ENCODE measurements around the gene NR2F1-AS1.

NR2F1-AS1 gene
- total RNA-seq = 0 to 0.08 (median 0) reads per million in 4 donors

DNA sequence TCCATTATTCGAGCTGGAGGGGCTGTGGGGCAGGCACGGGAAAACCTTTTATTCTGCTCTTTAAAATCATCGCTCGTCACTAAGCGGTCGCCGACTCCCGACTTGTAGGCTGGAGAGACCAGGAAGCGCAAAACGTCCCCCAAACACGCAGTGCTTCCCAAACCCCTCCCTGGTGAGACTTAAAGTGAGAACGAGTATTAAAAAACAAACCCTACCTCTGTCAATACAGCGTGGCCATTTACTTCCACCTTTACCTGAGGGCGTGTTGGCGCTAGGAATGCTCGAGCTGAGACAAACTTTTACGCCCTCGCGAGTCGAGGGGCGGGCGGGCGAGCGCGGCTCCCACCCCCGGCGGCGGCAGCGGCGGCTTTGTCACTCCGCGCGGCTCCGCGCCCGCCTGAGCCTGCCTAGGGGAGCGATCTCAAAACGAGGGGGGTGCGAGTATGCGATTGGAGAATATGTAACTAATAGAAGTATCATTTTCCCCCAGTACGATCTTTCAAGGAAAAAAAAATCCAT is at the start of gene NR2F1-AS1:
TSS of gene NR2F1-AS1 (minus strand) at position 293 of the 519 bp plus-strand sequence.
- no peak for DNase-seq

DNA sequence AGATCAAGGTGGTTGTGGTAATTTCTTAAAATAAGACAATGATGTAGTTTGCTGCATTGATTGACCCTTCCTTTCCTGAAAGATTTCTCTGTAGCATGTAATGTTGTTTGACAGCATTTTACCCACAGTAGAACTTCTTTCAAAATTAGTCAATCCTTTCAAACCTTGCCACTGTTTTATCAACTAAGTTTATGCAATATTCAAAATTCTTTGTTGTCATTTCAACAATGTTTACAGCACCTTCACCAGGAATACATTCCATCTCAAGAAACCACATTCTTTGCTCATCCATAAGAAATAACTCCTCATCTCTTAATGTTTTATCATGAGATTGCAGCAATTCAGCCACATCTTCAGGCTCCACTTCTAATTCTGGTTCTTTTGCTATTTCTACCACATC is 45.8 kb upstream of the NR2F1-AS1 start:
- DNase-seq = no peak

DNA sequence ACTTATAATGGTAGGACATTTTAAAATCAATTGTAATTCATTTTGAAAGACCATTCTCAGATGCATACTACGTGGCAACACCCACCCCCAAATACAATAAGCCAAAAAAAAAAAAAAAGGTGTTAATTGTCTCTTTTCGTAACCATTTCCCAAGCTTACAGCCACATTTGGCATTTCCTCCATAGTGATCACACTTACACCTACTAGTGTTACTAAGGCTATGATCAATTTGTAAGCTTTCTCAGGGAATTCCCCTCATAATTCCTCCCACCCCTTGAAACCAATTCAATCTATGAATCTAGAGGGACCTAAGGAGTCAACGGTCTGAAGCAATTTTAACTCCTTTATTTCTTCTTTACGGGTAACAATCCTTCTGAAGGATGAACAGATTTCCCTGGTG is 42.1 kb upstream of the NR2F1-AS1 start:
- DNase-seq = no peak

DNA sequence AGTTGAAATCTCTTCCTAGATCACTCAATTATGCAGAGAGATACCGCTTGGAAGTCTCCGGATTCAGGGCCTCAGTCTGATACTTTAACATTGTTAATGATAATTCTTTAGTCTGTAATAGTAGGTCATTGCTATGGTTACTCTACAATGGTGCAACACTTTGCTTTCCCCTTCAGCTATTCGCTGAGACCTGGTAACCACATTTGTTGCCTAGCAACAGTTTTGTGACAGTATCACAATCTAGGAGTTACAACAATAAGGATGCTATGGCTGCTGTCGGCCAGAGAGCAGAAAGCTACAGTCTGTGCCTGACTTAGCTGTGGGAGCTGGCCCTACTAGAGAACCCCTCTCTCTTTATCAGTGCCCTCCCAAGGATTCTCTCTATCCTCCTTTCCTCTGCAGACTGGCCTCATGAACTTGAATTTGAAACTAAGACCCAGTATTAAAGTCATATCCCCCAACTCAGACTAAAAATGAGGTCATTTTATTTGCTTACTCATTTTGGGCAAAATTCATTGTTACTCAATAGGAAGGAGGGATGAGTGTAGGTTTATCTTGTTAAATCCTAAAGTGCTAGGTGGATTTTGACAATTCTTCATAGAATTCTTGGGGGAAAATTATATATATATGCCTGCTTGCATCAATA is 41.3 kb upstream of the NR2F1-AS1 start:
- peak in 4 of 5 donors; percentile 19 to 41 (median 30) for DNase-seq

DNA sequence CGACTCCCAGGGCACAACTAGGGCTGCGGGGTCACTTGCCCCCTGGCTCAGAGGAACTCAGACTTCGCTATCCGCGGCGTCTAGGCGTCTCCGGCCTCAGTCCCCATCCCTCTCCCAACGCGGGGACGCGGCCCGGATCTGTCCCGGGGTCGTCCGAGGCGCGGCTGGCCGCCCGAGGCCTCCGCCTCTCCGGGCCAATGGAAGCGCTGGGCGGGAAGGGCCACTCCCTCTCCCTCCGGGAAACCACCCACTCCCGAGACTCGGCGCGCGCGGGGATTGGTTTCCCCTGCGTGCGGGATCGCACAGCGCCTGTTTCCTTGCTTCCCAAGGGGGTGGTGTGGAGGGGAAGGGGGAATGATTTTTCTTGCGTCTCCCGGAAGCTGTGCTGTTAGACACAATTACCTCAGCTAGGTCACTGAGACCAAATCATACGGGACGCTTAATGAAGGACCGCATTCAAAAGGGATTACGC is 40.3 kb upstream of the NR2F1-AS1 start:
- DNase-seq = no peak

DNA sequence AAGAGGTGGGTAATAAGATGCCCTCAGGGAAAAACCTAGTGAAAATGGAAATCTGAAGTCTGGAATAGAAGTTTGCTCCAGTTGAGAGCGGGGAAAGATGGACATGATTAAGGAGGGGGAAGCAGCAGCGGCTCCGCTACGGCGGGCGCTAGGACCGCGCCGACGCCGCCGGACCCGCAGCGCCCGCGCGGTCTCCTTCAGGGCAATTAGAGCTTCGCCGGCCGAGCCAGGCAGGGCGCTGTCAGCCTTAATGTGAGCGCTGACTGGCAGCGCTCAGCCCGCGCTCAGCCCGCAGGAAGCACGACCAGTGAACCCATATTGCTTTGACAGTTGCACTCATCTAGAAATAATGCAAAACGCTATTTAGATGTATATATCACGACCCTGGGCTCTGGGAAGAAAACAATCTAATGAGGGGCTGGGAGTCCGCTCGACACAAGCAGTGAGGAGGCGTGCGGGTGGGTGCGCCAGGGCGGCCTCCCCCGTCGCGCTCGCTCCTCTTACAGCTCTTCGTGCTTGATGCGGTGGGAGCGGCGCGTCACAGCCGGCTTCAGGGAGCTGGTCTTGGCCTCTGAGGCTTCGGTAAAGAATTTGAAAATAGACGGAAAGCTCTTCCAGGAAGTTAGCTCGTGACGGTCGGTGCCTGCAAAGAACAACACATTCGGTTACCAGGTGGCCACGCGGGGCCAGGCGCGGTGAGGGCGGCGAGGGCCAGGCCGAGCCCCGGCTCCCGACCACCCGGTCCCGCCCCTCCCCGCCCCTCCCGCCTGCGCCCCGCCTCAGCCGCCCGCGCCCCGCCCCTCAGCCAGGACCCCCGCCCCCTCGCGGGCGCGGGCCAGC is 39.7 kb upstream of the NR2F1-AS1 start:
- peak in 4 of 5 donors; percentile 28 to 66 (median 33) for DNase-seq

DNA sequence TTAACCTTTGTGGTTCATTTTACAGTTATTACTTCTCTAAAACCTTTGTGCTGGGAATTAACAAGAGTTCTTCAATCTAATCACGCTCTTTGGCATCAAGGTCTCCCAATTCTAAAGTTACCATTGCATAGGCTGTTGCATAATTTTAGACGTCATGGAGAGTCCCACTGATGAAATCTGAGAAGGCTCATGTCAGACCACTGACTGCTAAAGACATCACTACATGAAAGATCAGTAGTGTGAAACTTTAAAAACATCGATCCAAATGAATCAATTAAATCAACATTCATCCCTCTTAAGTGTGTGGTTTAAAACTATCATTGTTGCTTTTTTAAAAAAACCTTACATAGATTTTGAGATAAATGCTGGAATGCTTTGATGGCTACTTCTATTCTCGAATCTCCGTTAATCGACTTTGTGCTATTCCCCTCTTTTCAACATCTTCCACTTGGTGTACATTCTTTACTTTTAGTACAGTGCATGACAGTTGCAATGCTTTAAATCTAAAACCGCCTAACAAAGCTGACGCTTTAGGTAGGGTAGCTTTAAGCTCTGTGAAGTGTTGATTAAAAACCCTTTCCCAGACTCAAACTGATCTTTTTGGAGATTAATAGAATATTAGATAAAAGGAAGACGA is 35.6 kb upstream of the NR2F1-AS1 start:
- DNase-seq = no peak

DNA sequence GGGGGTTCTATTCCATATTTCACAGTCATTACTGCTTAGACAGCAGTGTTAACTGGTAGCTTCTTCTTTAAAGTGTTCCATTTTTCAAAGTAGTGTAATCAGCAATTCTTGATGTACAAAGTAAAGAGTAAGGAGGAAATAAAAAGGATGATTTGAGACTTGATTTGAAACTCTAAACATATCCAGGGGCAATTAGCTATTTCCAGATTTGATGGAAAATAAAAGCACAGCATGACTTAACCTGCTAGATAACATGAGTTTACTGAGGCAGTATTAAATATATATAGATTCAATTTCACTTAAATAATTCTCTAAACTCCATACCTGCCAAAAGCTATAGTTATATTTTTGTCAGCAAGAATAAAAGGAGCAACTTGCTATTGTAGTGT is 31.8 kb upstream of the NR2F1-AS1 start:
- DNase-seq = no peak

DNA sequence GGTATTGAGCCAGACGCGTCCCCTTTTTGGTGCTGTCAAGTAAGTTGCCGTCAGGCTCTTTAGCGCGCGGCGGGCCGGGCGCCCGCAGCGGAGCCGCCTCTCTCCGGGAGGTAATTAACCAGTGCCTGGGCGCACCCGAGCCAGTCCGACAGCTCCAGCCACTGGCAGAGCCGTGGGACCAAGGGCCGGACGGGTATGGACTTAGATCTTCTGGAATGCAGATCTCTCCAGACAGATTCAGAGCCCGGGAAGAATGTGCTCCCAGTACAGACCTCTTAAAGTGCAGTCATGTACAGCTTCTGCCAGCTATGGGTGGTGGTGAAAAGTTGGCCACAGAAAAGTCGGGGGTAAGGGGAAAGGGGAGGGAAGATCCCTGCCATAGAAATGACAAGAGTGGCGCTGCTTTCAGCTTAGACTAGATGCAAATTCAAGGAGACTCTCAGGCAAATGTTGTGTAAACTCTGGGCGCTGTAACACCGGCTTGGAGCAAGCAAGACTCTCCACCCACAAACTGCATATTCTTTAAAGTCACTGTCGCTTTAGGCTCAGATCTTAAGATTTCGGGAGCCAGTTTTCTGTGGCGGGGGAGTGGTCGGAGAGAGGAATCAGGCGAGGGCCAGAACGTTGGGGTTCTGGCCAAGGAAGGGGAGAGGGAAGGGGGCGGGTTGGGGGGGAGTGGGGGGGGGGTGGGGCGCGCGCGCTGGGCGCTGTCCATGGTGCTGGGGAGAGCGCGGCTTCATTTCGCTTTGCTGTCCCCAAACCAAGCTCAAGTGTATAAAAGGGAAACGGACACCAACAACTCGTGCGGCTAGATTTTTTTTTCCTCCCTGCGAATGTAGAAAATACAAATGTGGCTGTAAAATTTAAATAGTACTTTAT is 31.2 kb upstream of the NR2F1-AS1 start:
- DNase-seq = no peak

DNA sequence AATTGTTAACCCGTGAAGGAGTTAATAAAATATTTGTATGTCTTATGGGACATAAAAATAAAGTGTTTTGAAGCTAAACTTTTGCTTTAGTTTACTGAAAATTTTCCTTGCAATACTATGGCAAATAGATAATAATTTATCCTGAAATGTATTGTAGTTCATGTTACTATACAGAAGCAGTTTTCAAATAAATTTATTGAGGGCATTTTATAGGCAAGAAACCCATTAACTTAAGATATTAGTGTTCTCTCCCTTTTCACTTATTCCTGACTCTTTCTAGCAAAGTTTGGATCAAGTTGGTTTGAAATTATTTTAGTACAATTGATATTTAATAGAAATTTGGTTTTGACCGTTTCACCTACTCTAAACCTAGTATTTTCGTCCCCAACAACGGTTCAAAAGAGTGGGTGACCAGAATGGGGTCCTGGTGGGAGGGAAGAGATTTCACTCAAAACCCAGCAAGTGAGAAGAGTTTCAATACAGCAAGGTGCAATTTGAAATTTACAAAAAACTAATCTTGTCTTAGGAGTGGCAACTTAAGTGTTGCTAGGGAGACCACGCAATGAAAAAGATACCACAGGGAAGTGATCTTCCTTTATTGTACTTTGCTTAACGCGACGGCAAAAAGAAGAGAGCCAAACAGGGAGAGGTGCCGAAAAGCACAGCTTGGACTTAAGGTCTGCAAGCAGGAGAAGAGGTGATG is 30.4 kb upstream of the NR2F1-AS1 start:
- no peak for DNase-seq

DNA sequence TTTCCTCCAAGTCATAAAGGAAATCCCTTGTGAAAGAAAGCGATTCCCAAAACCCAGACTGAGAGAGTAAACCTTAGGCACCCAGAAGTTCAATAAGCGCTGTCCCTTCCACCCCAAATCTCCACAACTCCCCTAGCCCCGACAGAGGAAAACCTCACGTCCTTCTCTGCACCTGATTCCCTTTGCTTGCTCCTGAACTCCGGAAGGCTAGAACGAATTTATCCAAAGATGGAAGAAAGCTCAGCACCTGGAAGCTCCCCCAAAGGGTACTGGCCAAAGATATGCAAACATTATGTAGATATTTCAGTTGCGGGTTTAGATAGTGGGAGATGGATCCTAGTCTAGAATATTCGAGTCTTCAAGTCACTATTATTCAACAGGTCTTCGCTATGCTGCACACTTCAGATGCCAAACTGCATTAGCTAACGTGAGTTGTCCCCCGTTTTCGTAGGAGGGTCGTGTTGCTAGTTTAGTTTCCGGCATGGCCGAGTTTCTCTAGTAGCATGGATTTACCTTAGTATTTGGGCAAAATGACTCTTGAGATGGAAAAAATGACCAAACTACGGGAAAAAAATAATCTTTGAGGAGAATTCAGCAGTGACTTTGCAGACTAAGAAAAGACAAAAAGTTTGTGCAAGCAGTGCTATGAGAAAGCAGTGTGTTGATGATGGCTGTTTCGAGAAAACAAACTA is 29.7 kb upstream of the NR2F1-AS1 start:
- DNase-seq = no peak

DNA sequence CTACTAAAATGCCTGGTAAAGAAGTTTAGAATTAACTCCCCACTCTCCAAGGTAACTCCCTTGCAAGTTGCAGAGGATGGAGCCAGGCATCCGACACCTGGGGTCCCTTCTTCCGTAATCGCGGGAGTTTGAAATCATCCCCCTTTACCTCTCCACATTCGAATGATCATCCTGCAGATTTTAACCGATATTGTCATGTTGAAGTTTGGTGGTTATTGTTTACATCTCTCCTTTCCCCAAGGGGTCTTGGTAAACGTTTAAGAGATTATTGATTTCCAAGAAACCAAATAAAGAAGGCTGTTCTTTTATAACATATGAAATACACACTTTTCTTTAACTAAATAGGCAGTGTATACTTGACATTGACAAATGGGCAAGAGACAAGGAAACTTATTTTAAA is 28.7 kb upstream of the NR2F1-AS1 start:
- DNase-seq = no peak

DNA sequence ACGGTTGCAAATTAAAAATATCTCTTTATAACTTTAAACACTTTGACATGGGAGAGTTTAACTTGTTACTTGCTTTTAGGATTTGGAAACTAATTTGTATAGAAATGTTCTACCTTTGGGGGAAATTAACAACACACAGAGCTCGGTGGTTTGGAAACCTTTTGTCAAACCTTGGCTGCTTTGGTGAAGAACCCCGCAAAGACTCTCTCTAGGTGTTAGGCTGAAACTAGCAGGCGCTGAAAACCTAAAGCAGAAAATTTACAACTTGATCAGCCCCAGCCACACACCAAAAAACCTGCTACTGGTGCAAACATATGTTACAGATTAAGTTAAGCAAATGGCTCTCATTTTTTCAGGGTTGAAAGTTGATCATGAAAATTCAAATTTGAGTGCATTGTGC is 27.8 kb upstream of the NR2F1-AS1 start:
- DNase-seq = no peak

DNA sequence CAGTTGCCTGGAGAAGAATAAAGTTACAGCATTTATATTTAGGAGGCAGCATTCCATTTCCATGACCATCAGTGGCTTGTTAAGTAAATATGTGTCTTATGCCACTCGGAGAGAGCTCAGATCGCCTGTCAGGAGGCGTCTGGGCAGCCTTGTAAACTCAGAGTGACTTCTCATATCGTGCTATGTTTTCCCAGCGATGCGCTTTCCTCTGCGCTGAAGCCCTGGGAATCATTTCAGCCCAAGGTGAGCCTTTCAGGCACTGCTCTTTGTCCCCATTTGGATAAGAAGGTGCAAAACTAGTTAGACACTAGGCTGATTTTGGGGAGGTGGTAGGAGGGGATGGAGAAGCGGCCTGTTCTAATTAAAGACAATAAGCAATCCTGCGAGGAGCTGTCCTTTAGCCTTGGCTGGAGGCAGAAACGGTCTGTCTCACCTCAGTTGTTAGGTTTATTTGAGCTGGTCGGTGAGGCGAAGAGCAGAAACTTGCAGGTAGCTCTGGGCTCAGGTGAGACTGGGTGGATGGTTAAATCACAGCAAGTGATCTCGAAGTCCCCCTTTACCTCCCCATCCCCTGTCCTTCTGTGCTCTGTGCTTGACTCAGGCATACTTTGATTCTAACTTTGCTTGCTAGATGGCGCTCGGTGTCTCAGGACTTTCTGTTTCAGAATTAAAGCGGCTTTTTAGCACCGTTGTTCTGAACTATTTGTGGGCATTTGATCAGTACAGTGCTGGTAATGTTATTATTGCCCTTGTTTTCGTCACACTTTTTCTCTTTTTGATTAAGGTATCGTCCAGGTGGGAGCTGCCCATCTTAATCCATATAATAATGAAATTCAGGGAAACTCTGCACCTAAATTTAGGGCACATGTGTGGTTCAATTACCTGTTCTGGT is 26.6 kb upstream of the NR2F1-AS1 start:
- peak in 1 of 5 donors; percentile 29 for DNase-seq

DNA sequence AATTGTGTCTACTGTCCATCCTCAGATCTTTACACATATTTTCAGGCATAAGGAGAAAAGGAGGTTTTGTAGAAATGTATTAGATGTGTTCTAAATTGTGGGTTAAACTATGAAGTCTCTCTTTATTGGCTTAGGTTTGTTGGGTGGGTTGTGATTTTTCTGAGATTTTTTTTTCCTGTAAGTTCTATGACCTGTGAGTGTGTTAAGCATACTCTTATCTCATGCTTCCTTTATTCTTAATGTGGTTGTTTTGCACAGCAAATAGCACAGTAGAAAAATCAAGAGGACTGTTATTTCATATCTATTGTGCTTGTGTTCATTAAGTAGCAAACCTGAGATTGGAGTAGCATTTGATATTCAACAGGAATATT is 25.3 kb upstream of the NR2F1-AS1 start:
- no peak for DNase-seq

DNA sequence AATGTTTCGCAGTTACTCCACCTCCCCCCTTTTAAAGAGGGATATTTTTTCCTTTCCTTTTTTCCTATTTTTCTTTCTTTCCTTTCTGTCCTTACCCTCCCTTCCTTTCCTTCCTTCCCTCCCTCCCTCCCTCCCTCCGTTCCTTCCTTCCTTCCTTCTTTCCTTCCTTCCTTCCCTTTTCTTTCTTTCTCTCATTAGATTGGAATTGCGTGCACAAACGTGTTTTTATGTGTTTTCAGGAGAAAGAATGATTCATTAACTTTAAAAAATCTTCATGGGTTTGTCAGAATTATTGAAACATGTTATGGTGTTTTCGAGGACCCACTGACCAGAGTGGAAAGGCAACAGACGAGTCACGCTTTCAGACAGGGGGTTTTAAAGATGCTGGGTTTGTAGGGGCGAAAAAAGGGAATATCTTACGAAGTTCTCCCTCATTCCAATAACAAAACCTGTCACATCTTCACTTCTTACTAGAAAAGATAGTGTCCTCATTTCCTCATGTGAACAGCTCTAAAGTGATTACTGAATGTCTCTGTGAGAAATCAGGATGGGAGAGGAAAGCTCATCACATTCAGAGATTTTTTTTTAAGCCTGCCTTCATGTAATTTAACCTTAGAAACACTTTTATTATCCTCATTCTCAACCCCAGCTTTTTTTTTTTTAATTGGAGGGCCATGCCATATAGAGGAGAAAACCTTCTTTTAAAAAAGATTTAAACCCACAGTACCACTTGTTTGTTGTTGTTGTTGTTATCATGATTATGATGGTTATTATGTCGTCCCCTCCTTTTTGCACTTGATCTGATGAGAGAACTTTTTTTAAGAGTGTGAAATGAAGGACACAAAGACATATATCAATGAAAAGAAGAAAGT is 23.9 kb upstream of the NR2F1-AS1 start:
- DNase-seq = no peak

DNA sequence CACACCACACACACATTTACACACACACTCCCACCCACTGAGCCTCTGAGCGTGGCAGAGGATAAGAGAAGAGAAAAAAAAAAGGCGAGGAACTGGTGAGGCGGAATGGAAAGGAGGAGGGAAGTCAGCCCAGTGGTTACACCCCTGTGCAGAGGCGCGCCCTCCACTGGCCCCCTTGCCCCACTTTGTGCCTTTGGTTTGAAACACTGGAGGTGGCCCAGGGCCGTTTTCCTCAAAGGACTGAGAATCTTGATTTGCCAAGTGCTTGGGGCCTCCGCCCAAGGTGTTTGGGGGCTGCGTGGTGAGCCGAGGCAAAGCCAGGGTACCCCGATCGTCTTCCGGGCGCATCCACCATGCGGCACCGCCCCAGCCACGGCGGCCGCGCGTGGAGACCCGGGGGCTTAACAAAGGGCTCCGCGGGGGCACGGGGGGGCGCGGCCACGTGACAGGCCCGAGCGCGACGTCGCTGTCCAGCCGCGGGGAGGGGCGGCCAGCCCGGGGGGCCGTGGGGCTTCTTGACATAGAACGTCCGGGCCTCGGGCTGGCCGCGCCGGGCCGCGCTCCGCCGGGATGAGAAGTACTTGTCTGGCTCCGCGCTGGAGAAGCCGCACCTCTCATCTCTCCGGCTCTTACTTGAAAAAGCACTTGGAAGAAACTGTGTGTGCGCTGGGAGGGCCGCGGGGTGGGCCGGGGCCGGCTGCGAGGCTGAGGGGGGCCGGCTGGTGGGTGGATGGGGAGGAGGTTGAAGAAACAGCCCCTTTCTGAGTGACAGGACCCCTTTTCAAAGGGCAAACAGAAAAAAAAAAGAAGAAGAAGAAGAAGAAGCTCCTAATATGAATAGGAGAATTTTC is 23.0 kb upstream of the NR2F1-AS1 start:
- DNase-seq = no peak

Measured in T-helper 1 cell (primary cell).